GM12878 (cell line): ENCODE results near the gene SCCPDH. TPM values are rescaled to one million over a fixed set of nuclear protein-coding genes. Genes with fewer than 3 reads are reported as not detected.

Experiments
- ATAC-seq: fragments of 200-7000 bp; cut with Tn5 transposase; 3 replicates; pipeline ENCODE4 v1.9.1; 2020; ENCODE audit warnings: mild to moderate bottlenecking, moderate library complexity
- BruUV-seq: library from RNA; stranded (reverse); fragments of 400-500 nt; replicated peaks from 2 replicates; lab custom pipeline; 2021; lab: Mats Ljungman, UMichigan
- CTCF ChIA-PET: fragments of 300-600 bp; sonication (Branson Sonifier 250); formaldehyde crosslinking; extraction: SDS; loops from one replicate; lab custom pipeline; 2021; ENCODE audit warnings: inconsistent platforms; lab: Yijun Ruan, JAX
- POLR2A ChIA-PET: fragments of 350-600 bp; formaldehyde crosslinking; extraction: SDS; loops from one replicate; lab custom pipeline; 2021; ENCODE audit warnings: inconsistent platforms; lab: Charles Lee
- RAD21 ChIA-PET: fragments of 300-600 bp; sonication (Branson Sonifier 250); formaldehyde crosslinking; loops from one replicate; lab custom pipeline; 2023; ENCODE audit warnings: antibody characterized with exemption; ENCODE audit not compliant: unreplicated experiment; lab: Charles Lee
- SMC1A ChIA-PET: fragments of 300-600 bp; sonication (Branson Sonifier 250); formaldehyde crosslinking; loops from one replicate; lab custom pipeline; 2023; ENCODE audit not compliant: unreplicated experiment, uncharacterized antibody; lab: Charles Lee
- DNase-seq: peaks from one replicate; pipeline ENCODE4 v3.0.0-alpha.2; 2011; ENCODE audit warnings: low read depth, low spot score
- FAIRE-seq: peaks from 3 replicates; lab custom pipeline; 2011; peaks lifted over from hg19 to GRCh38; lab: Jason Lieb, UNC
- H2AFZ ChIP-seq: 2 replicates; pipeline ENCODE4 v1.6.0; 2011; ENCODE audit warnings: low read depth, low read length, control low read depth; ENCODE audit not compliant: control insufficient read depth
- H3K27ac ChIP-seq: 2 replicates; pipeline ENCODE4 v1.5.1; 2011; ENCODE audit warnings: control low read depth; ENCODE audit not compliant: control insufficient read depth, insufficient read depth
- H3K27me3 ChIP-seq, 2 experiments: replicated peaks in 1 of 2; 2 replicates each; pipeline versions ENCODE4 v1.6.0 to v1.6.1; 2011; ENCODE audit warnings: low read length in 1 of 2; ENCODE audit not compliant: control insufficient read depth in 2 of 2, insufficient read depth in 2 of 2
- H3K36me3 ChIP-seq, 2 experiments: 2 replicates each; pipeline ENCODE4 v1.5.1; 2011; ENCODE audit warnings: low read length in 1 of 2; ENCODE audit not compliant: control insufficient read depth in 2 of 2, insufficient read depth in 2 of 2
- H3K4me1 ChIP-seq: 2 replicates; pipeline ENCODE4 v1.6.1; 2011; ENCODE audit warnings: mild to moderate bottlenecking, low read length, moderate library complexity, mixed read lengths; ENCODE audit not compliant: control insufficient read depth, insufficient read depth
- H3K4me2 ChIP-seq: 2 replicates; pipeline ENCODE4 v1.6.0; 2011; ENCODE audit warnings: control low read depth; ENCODE audit not compliant: control insufficient read depth, insufficient read depth
- H3K4me3 ChIP-seq: fragments of 200-600 bp; sonication (generic); 2 replicates; pipeline ENCODE4 v1.5.1; 2016
- H3K79me2 ChIP-seq: 2 replicates; pipeline ENCODE4 v1.6.0; 2011; ENCODE audit warnings: low read length; ENCODE audit not compliant: control insufficient read depth, insufficient read depth
- H3K9ac ChIP-seq: 2 replicates; pipeline ENCODE4 v1.8.0; 2011; ENCODE audit warnings: low read length, control low read depth, mixed read lengths; ENCODE audit not compliant: control insufficient read depth, insufficient read depth
- H3K9me3 ChIP-seq: replicated peaks from 3 replicates; pipeline ENCODE4 v1.5.1; 2011; ENCODE audit warnings: mild to moderate bottlenecking, low read length; ENCODE audit not compliant: control insufficient read depth, insufficient read depth
- H4K20me1 ChIP-seq: 2 replicates; pipeline ENCODE4 v1.6.0; 2011; ENCODE audit not compliant: control insufficient read depth, insufficient read depth
- E2F8 ChIP-seq: fragments of 450-650 bp; IDR thresholded peaks from 2 replicates; pipeline ENCODE4 v1.6.1; 2018; ENCODE audit warnings: mild to moderate bottlenecking, low read depth, moderate library complexity; ENCODE audit not compliant: partially characterized antibody
- JUNB ChIP-seq: IDR thresholded peaks from 2 replicates; pipeline ENCODE4 v1.6.1; 2016; ENCODE audit warnings: antibody characterized with exemption, mild to moderate bottlenecking
- NR2C1 ChIP-seq: fragments of 450-650 bp; IDR thresholded peaks from 2 replicates; pipeline ENCODE4 v1.6.1; 2017; ENCODE audit warnings: antibody characterized with exemption, mild to moderate bottlenecking, moderate library complexity
- PML ChIP-seq: IDR thresholded peaks from 2 replicates; pipeline ENCODE4 v1.6.1; 2012; ENCODE audit warnings: low read length, inconsistent platforms
- POLR2A ChIP-seq: IDR thresholded peaks from 2 replicates; pipeline ENCODE4 v1.6.1; 2011; ENCODE audit warnings: low read depth, mild to moderate bottlenecking, low read length
- POLR2AphosphoS2 ChIP-seq: IDR thresholded peaks from 2 replicates; pipeline ENCODE4 v1.6.1; 2011; ENCODE audit warnings: low read depth, mild to moderate bottlenecking, low read length, improper control_type of control experiment, moderate library complexity
- SIN3A ChIP-seq: IDR thresholded peaks from 2 replicates; pipeline ENCODE4 v1.6.1; 2012; ENCODE audit warnings: low read depth, low read length, improper control_type of control experiment
- SP1 ChIP-seq: IDR thresholded peaks from one replicate; pipeline ENCODE4 v1.6.1; 2011; ENCODE audit warnings: low read depth, low read length
- ZBED1 ChIP-seq: IDR thresholded peaks from 2 replicates; pipeline ENCODE4 v1.6.1; 2016; ENCODE audit warnings: borderline replicate concordance
- ZBTB33 ChIP-seq: fragments of 450-650 bp; IDR thresholded peaks from 2 replicates; pipeline ENCODE4 v1.6.1; 2017; ENCODE audit warnings: mild to moderate bottlenecking
- ZNF24 ChIP-seq: fragments of 450-650 bp; IDR thresholded peaks from 2 replicates; pipeline ENCODE4 v1.6.1; 2017; ENCODE audit warnings: antibody characterized with exemption, mild to moderate bottlenecking
- ZNF274 ChIP-seq: IDR thresholded peaks from one replicate; pipeline ENCODE4 v1.8.0; 2011; ENCODE audit not compliant: insufficient read length, insufficient read depth
- WGBS: methylation state at CpG from one replicate; pipeline ENCODE4 v1.1.6; 2016; ENCODE audit warnings: low lambda C conversion rate; ENCODE audit not compliant: insufficient replicate concordance, insufficient coverage; ENCODE audit errors: missing lambda C conversion rate; 5-methylcytosine and 5-hydroxymethylcytosine counted together
- in situ Hi-C: fragments of 300-500 bp; cut with MboI; formaldehyde crosslinking; loops from 9 replicates; pipeline ENCODE4 v1.14.3; 2018; ENCODE audit warnings: mixed read lengths
- intact Hi-C: fragments of 100-400 bp; cut with micrococcal nuclease; formaldehyde crosslinking; loops from one replicate; pipeline ENCODE4 v1.14.2; 2022; ENCODE audit not compliant: unreplicated experiment
- polyA plus RNA-seq, 11 experiments: library from polyadenylated mRNA; depleted of rRNA in 4 of 11; unstranded in 6 of 11; stranded (reverse) in 5 of 11; fragments of >200 nt; fragmentation: Nextera tagmentation in 4 of 11; fragmentation: Illumina TruSeq in 1 of 11; extraction: Ambion mirVana in 4 of 11; extraction: Trizol in 1 of 11; gene quantifications; 1 replicate in 1 of 11; 2 replicates in 10 of 11; pipeline versions ENCODE4 v1.2.1 to v1.2.3, GENCODE V29; 2011 to 2016; ENCODE audit warnings: inconsistent platforms in 2 of 11, missing spikeins in 2 of 11, low read depth in 1 of 11
- total RNA-seq, 4 experiments: library from RNA; depleted of rRNA in 3 of 4; stranded (reverse); fragments of >200 nt in 3 of 4; fragmentation: Illumina TruSeq in 1 of 4; extraction: Trizol in 1 of 4; gene quantifications; 2 replicates each; pipeline versions ENCODE4 v1.2.1 to v1.2.3, GENCODE V29; 2013 to 2021
- TF ChIP-seq, protein P1 (sequence below): IDR thresholded peaks from 2 replicates; pipeline ENCODE4 v1.6.1; 2012; ENCODE audit warnings: low read depth, low read length, improper control_type of control experiment
- TF ChIP-seq, protein P2 (sequence below): fragments of 450-650 bp; IDR thresholded peaks from 2 replicates; pipeline ENCODE4 v1.6.1; 2016; ENCODE audit warnings: mild to moderate bottlenecking

Gene SCCPDH
- total and polyA plus RNA-seq, 10 of the 15 experiments (the other 5 are each of a cell fraction or from before 2014, with no cell fraction given) = 5.4 to 44.8 (median 24.5) TPM

DNA sequence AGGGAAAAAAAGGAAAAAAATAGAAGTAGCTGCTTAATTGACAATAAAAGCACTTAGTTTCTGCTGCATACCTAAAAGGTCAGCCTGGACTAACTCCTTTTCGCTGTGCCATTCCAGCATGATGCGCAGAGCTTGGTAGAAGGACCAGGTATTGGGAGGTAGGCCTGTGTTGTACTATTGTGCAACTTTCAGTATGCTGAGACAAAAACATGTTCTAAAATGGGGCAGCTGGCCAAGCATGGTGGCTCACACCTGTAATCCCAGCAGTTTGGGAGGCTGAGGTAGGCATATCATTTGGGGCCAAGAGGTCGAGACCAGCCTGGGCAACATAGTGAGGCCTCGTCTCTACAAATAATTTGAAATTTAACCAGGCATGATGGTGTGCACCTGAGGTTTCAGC, 15.0 kb upstream of the SCCPDH start (continued):
- TF ChIP-seq SIN3A = no peak
- TF ChIP-seq POLR2AphosphoS2 = no peak
- TF ChIP-seq PML = no peak

DNA sequence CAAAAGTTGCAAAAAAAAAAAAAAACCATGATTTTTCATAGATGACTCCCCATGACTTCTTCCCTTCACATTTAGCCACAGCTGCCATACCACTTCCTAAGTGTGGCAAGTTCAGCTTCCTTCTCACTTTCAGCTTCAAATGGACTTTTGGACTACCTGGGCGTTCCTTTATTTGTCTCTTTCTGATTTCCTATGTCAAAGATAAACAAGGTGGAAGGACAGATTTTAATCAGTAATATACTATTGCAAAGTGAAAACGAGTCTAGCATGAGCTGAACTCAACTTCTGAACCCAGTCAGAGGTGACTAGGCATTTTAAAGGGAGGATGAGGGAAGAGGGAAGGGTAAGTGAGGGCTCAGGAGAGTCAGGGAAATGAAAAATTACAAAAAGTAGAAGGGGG, 14.4 kb upstream of the SCCPDH start:
- H3K27ac ChIP-seq = no peak overlapping the region
- H4K20me1 ChIP-seq = no peaks in the 10 kb centered on the region
- ChIA-PET RAD21 (no interaction called here), POLR2A (no interaction called here), CTCF (interaction anchor here (0.5 to 2.2 kb wide), 12 partner anchors 10 to 215 kb away, joined by 3 to 8 read pairs (median 3); partner anchors contain the start of gene SCCPDH), SMC1A (interaction anchor here (0.9 to 1.1 kb wide), 3 partner anchors 15 to 212 kb away, joined by 3 to 4 read pairs (median 3); partner anchors contain the start of gene SCCPDH)
- ATAC-seq = no peak
- intact Hi-C loops (no loop called here), in situ Hi-C loops (no loop called here)
- no peaks in the 10 kb centered on the region for H3K79me2 ChIP-seq
- no peaks in the 10 kb centered on the region for H3K36me3 ChIP-seq
- FAIRE-seq = no peak
- no peak overlapping the region for H2AFZ ChIP-seq
- BruUV-seq = no TSS peak
- no peaks in the 10 kb centered on the region for H3K4me1 ChIP-seq
- H3K27me3 ChIP-seq = no peaks in the 10 kb centered on the region
- DNase-seq = no peak
- H3K4me3 ChIP-seq = no peak overlapping the region
- H3K9me3 ChIP-seq = no peaks in the 10 kb centered on the region; the same call in 2 of the 3 replicates
- H3K9ac ChIP-seq = no peak overlapping the region
- no peak overlapping the region for H3K4me2 ChIP-seq
- 2% methylated on average over 2 of the region's 2 CpGs for WGBS
- TF ChIP-seq ZNF274 = no peak
- TF ChIP-seq ZBED1 = no peak
- TF ChIP-seq JUNB = no peak
- TF ChIP-seq POLR2A = no peak
- TF ChIP-seq, protein P1, sequence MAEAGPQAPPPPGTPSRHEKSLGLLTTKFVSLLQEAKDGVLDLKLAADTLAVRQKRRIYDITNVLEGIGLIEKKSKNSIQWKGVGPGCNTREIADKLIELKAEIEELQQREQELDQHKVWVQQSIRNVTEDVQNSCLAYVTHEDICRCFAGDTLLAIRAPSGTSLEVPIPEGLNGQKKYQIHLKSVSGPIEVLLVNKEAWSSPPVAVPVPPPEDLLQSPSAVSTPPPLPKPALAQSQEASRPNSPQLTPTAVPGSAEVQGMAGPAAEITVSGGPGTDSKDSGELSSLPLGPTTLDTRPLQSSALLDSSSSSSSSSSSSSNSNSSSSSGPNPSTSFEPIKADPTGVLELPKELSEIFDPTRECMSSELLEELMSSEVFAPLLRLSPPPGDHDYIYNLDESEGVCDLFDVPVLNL = no peak
- no peak for TF ChIP-seq NR2C1
- TF ChIP-seq SP1 = no peak
- no peak for TF ChIP-seq ZBTB33
- TF ChIP-seq, protein P2, sequence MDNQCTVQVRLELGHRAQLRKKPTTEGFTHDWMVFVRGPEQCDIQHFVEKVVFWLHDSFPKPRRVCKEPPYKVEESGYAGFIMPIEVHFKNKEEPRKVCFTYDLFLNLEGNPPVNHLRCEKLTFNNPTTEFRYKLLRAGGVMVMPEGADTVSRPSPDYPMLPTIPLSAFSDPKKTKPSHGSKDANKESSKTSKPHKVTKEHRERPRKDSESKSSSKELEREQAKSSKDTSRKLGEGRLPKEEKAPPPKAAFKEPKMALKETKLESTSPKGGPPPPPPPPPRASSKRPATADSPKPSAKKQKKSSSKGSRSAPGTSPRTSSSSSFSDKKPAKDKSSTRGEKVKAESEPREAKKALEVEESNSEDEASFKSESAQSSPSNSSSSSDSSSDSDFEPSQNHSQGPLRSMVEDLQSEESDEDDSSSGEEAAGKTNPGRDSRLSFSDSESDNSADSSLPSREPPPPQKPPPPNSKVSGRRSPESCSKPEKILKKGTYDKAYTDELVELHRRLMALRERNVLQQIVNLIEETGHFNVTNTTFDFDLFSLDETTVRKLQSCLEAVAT = no peak
- TF ChIP-seq E2F8 = no peak
- TF ChIP-seq ZNF24 = no peak
